A673 (cell line): Measurements from ENCODE around the gene RNF31. TPM values are rescaled to one million over a fixed set of nuclear protein-coding genes. Genes with fewer than 3 reads are reported as not detected.

Experiments used
- BruUV-seq: library from RNA; stranded (reverse); fragments of 400-500 nt; replicated peaks from 2 replicates; lab custom pipeline; 2021; lab: Mats Ljungman, UMichigan
- CTCF ChIA-PET: fragments of 300-600 bp; sonication (Branson Sonifier 250); formaldehyde crosslinking; loops from one replicate; lab custom pipeline; 2022; ENCODE audit warnings: antibody characterized with exemption; lab: Charles Lee
- POLR2A ChIA-PET: fragments of 300-600 bp; sonication (Branson Sonifier 250); formaldehyde crosslinking; loops from one replicate; lab custom pipeline; 2022; ENCODE audit warnings: antibody characterized with exemption; ENCODE audit not compliant: low non-redundant PET; lab: Charles Lee
- DNase-seq: peaks from one replicate; pipeline ENCODE4 v3.0.0-alpha.2; 2015; ENCODE audit warnings: low spot score
- H3K27ac ChIP-seq: fragments of 200-600 bp; sonication (generic); 2 replicates; pipeline ENCODE4 v1.5.1; 2016; ENCODE audit warnings: mixed run types, low read depth, mild to moderate bottlenecking, mixed read lengths, antibody characterized with exemption, low read length; ENCODE audit not compliant: poor library complexity, severe bottlenecking
- H3K27me3 ChIP-seq: fragments of 200-600 bp; sonication (generic); replicated peaks from 2 replicates; pipeline ENCODE4 v1.6.1; 2017; ENCODE audit warnings: mixed run types, low read depth, mild to moderate bottlenecking, mixed read lengths, antibody characterized with exemption, low read length; ENCODE audit not compliant: insufficient read depth, poor library complexity
- H3K36me3 ChIP-seq: fragments of 200-600 bp; sonication (generic); 2 replicates; pipeline ENCODE4 v1.6.1; 2016; ENCODE audit warnings: mixed run types, mild to moderate bottlenecking, mixed read lengths, antibody characterized with exemption, low read length; ENCODE audit not compliant: insufficient read depth, poor library complexity, severe bottlenecking
- H3K4me1 ChIP-seq: fragments of 200-600 bp; sonication (generic); 2 replicates; pipeline ENCODE4 v1.6.1; 2017; ENCODE audit warnings: mixed run types, mild to moderate bottlenecking, mixed read lengths, antibody characterized with exemption, low read length; ENCODE audit not compliant: insufficient read depth, poor library complexity, severe bottlenecking
- H3K4me3 ChIP-seq: fragments of 200-600 bp; sonication (generic); 2 replicates; pipeline ENCODE4 v1.5.1; 2016; ENCODE audit warnings: low read depth, mixed run types, mild to moderate bottlenecking, mixed read lengths, low read length; ENCODE audit not compliant: poor library complexity, severe bottlenecking
- H3K9me3 ChIP-seq: fragments of 200-600 bp; sonication (generic); 2 replicates; pipeline ENCODE4 v1.6.1; 2016; ENCODE audit warnings: mixed run types, low read depth, mild to moderate bottlenecking, mixed read lengths, antibody characterized with exemption, low read length; ENCODE audit not compliant: poor library complexity, severe bottlenecking
- CTCF ChIP-seq: fragments of 300-800, 200-600 bp; sonication (generic); conservative IDR thresholded peaks from 2 replicates; pipeline ENCODE4 v1.5.1; 2017; ENCODE audit warnings: low read depth, mild to moderate bottlenecking, antibody characterized with exemption, low read length, moderate library complexity, mixed read lengths
- EZH2 ChIP-seq: fragments of 200-600 bp; sonication (generic); IDR thresholded peaks from 2 replicates; pipeline ENCODE4 v1.6.1; 2017; ENCODE audit warnings: borderline replicate concordance, low read depth, mild to moderate bottlenecking, mixed read lengths, antibody characterized with exemption, low read length; ENCODE audit not compliant: poor library complexity, severe bottlenecking
- intact Hi-C: fragments of 100-400 bp; cut with micrococcal nuclease; formaldehyde crosslinking; loops from one replicate; pipeline ENCODE4 v1.10.0; 2022; ENCODE audit not compliant: unreplicated experiment
- total RNA-seq: library from RNA; stranded (reverse); gene quantifications from 2 replicates; pipeline ENCODE4 v1.2.3, GENCODE V29; 2021

The RNF31 gene
- total RNA-seq, 1 experiment from 2014 or later = 62.1 TPM

GRCh38 chr14:24132061-24132685 lies 15.1 kb upstream of the RNF31 start:
- no peak overlapping the region for H3K4me3 ChIP-seq
- POLR2A ChIA-PET = no interaction called here
- no peak overlapping the region for H3K27ac ChIP-seq
- peaks cover 6% of the 10 kb centered on the region for H3K4me1 ChIP-seq
- peaks cover under 1% of the 10 kb centered on the region for H3K36me3 ChIP-seq
- intact Hi-C loops = no loop called here
- CTCF ChIA-PET = no interaction called here
- no TSS peak for BruUV-seq
- H3K9me3 ChIP-seq = no peaks in the 10 kb centered on the region
- TF ChIP-seq CTCF = no peak
- TF ChIP-seq EZH2 = no peak
- DNase-seq = no peak
- H3K27me3 ChIP-seq = no peaks in the 10 kb centered on the region

- no peak overlapping the region for H3K4me3 ChIP-seq
- BruUV-seq = no TSS peak
- H3K4me1 ChIP-seq = peaks cover 7% of the 10 kb centered on the region
- intact Hi-C loops = no loop called here
- peaks cover 8% of the 10 kb centered on the region for H3K36me3 ChIP-seq
- DNase-seq = no peak
- ChIA-PET POLR2A (no interaction called here), CTCF (no interaction called here)
- no peak overlapping the region for H3K27ac ChIP-seq
- H3K27me3 ChIP-seq = no peaks in the 10 kb centered on the region
- no peak for TF ChIP-seq CTCF
- no peak for TF ChIP-seq EZH2
- no peaks in the 10 kb centered on the region for H3K9me3 ChIP-seq
Observed at GRCh38 chr14:24132976-24133375, 14.3 kb upstream of the RNF31 start.

- Histone ChIP-seq H3K27me3 (no peaks in the 10 kb centered on the region), H3K4me3 (no peak overlapping the region), H3K4me1 (peaks cover 7% of the 10 kb centered on the region), H3K9me3 (no peaks in the 10 kb centered on the region), H3K27ac (no peak overlapping the region), H3K36me3 (peaks cover 16% of the 10 kb centered on the region)
- TF ChIP-seq CTCF (no peak), EZH2 (no peak)
- POLR2A ChIA-PET = no interaction called here
- intact Hi-C loops = no loop called here
- no peak for DNase-seq
- CTCF ChIA-PET = no interaction called here
- no TSS peak for BruUV-seq
Observed at GRCh38 chr14:24133735-24134134, 13.6 kb upstream of the RNF31 start.
